ENCODE measurements around the gene TGM5. TPM values are rescaled to one million over a fixed set of nuclear protein-coding genes. Genes with fewer than 3 reads are reported as not detected.

TGM5 gene
- total RNA-seq, 1 experiment from 2014 or later = not detected

DNA sequence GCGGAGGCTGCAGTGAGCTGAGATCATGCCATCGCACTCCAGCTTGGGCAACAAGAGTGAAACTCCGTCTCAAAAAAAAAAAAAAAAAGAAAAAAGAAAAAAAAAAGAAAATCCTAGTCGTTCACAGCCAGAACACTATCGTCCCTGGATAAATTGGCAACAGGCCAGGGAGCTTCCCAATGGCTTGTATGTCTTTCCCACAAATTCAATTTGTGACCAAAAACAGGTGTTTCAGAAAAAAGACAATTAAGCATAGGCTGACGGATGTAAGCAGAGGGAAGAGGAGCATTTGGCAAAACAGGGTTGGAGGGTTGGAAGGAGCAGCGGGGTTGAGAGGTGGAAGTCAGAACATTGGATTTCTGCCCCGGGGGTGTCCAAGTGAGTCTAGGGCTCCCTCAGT is 54.4 kb downstream of the TGM5 start:
- H3K4me3 Mint-ChIP-seq = no peak overlapping the region
- H3K9me3 Mint-ChIP-seq = no peaks in the 10 kb centered on the region
- ATAC-seq (no peak), DNase-seq (ENCODE audit: low spot score) (no peak)
- no peaks in the 10 kb centered on the region for H3K27me3 Mint-ChIP-seq (ENCODE audit: low read depth)
- H3K36me3 Mint-ChIP-seq = no peaks in the 10 kb centered on the region
- TF ChIP-seq TP53 (CRISPR knock-in tag; IDR thresholded peaks at IDR 0.05) (no peak), JAZF1 (CRISPR knock-in tag; IDR thresholded peaks at IDR 0.05) (no peak), TEAD4 (CRISPR knock-in tag; IDR thresholded peaks at IDR 0.05) (no peak)
- TF ChIP-seq, protein P1, sequence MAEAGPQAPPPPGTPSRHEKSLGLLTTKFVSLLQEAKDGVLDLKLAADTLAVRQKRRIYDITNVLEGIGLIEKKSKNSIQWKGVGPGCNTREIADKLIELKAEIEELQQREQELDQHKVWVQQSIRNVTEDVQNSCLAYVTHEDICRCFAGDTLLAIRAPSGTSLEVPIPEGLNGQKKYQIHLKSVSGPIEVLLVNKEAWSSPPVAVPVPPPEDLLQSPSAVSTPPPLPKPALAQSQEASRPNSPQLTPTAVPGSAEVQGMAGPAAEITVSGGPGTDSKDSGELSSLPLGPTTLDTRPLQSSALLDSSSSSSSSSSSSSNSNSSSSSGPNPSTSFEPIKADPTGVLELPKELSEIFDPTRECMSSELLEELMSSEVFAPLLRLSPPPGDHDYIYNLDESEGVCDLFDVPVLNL (CRISPR knock-in tag; IDR thresholded peaks at IDR 0.05; ENCODE audit: borderline replicate concordance, low read depth) = no peak
- no peak overlapping the region for H3K27ac Mint-ChIP-seq
- H3K4me1 Mint-ChIP-seq = peaks cover 13% of the 10 kb centered on the region
- ChIA-PET CTCF (interaction anchor here (1.6 to 6.4 kb wide), 4 partner anchors 9 to 74 kb away, joined by 5 to 84 read pairs (median 24); no protein-coding TSS in a partner anchor), POLR2A (no interaction called here)

DNA sequence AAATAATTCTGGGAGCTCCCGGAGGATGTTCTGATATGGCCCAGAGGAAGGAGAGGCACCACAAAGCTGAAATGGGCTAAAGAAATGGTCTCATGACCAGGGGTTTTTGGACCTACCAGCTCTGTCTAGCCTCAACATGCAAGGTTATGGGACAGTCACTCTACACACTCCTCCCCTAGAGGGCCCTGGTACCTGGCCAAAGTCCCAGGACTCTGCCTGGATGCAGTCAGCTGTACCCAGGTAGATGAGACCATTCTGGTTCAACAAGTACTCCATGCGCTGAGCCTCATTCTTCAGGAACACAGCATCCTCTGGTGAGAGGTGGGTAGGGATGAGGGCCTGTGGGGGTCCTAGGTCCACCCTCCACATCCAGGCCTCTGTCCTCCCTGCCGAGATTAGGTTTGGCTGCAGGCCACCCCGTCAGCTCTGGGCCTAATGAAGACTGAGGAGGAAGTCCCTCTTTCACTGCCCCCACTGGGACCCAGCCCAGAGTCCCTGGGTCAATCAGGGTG is 55.4 kb downstream of the TGM5 start:
- peaks cover 13% of the 10 kb centered on the region for H3K4me1 Mint-ChIP-seq
- ChIA-PET CTCF (interaction anchor here (0.7 to 6.4 kb wide), 7 partner anchors 8 to 75 kb away, joined by 3 to 84 read pairs (median 5); no protein-coding TSS in a partner anchor), POLR2A (no interaction called here)
- ATAC-seq = no peak
- TF ChIP-seq ZNF138 (CRISPR knock-in tag; conservative IDR thresholded peaks at IDR 0.05) (no peak), ZNF317 (CRISPR knock-in tag; IDR thresholded peaks at IDR 0.05; ENCODE audit: borderline replicate concordance, low read depth) (no peak), ZBTB21 (CRISPR knock-in tag; IDR thresholded peaks at IDR 0.05; ENCODE audit: borderline replicate concordance) (no peak), CREM (CRISPR knock-in tag; IDR thresholded peaks at IDR 0.05) (no peak), SP1 (CRISPR knock-in tag; conservative IDR thresholded peaks at IDR 0.05) (no peak)
- TF ChIP-seq, protein P2, sequence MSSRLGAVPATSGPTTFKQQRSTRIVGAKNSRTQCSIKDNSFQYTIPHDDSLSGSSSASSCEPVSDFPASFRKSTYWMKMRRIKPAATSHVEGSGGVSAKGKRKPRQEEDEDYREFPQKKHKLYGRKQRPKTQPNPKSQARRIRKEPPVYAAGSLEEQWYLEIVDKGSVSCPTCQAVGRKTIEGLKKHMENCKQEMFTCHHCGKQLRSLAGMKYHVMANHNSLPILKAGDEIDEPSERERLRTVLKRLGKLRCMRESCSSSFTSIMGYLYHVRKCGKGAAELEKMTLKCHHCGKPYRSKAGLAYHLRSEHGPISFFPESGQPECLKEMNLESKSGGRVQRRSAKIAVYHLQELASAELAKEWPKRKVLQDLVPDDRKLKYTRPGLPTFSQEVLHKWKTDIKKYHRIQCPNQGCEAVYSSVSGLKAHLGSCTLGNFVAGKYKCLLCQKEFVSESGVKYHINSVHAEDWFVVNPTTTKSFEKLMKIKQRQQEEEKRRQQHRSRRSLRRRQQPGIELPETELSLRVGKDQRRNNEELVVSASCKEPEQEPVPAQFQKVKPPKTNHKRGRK (CRISPR knock-in tag; IDR thresholded peaks at IDR 0.05; ENCODE audit: borderline replicate concordance) = no peak
- TF ChIP-seq, protein P3, sequence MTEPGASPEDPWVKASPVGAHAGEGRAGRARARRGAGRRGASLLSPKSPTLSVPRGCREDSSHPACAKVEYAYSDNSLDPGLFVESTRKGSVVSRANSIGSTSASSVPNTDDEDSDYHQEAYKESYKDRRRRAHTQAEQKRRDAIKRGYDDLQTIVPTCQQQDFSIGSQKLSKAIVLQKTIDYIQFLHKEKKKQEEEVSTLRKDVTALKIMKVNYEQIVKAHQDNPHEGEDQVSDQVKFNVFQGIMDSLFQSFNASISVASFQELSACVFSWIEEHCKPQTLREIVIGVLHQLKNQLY (CRISPR knock-in tag; IDR thresholded peaks at IDR 0.05) = no peak
- TF ChIP-seq, protein P4, sequence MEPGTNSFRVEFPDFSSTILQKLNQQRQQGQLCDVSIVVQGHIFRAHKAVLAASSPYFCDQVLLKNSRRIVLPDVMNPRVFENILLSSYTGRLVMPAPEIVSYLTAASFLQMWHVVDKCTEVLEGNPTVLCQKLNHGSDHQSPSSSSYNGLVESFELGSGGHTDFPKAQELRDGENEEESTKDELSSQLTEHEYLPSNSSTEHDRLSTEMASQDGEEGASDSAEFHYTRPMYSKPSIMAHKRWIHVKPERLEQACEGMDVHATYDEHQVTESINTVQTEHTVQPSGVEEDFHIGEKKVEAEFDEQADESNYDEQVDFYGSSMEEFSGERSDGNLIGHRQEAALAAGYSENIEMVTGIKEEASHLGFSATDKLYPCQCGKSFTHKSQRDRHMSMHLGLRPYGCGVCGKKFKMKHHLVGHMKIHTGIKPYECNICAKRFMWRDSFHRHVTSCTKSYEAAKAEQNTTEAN (CRISPR knock-in tag; IDR thresholded peaks at IDR 0.05) = no peak
- H3K9me3 Mint-ChIP-seq = no peaks in the 10 kb centered on the region
- DNase-seq (ENCODE audit: low spot score) = no peak
- no peak overlapping the region for H3K4me3 Mint-ChIP-seq
- H3K36me3 Mint-ChIP-seq = no peaks in the 10 kb centered on the region
- H3K27me3 Mint-ChIP-seq (ENCODE audit: low read depth) = no peaks in the 10 kb centered on the region
- H3K27ac Mint-ChIP-seq = no peak overlapping the region

DNA sequence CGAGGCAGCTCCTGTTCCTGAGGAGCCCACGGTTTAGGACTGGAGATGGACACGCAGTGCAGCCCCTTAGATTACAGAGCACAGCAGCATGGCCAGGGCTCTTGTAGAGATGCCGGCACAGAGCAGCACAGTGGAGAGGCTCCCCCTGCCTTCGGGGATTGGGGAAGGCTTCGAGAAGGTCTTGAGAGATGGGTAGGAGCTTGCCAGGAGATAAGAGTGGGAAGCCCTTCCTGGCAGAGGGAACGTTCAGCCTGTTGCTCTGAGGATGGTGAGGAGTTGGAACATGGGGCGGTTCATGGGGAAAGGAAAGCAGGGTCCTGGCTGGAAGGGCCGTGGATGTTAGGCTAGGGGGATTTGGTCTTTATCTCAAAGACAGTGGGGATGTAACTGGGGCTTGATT is 55.9 kb downstream of the TGM5 start:
- Mint-ChIP-seq H3K4me1 (peaks cover 13% of the 10 kb centered on the region), H3K4me3 (no peak overlapping the region), H3K9me3 (no peaks in the 10 kb centered on the region), H3K27me3 (ENCODE audit: low read depth) (no peaks in the 10 kb centered on the region), H3K36me3 (no peaks in the 10 kb centered on the region), H3K27ac (no peak overlapping the region)
- ATAC-seq (no peak), DNase-seq (ENCODE audit: low spot score) (no peak)
- CTCF ChIA-PET = interaction anchor here (0.9 to 6.4 kb wide), 5 partner anchors 8 to 75 kb away, joined by 4 to 84 read pairs (median 5); no protein-coding TSS in a partner anchor
- POLR2A ChIA-PET = interaction anchor here (0.8 kb wide), 1 partner anchor 8 kb away, joined by 3 read pairs; no protein-coding TSS in a partner anchor
- TF ChIP-seq, protein P4 (CRISPR knock-in tag; IDR thresholded peaks at IDR 0.05) = no peak
- TF ChIP-seq FOXP1 (CRISPR knock-in tag; IDR thresholded peaks at IDR 0.05; ENCODE audit: borderline replicate concordance) = no peak
- TF ChIP-seq, protein P5, sequence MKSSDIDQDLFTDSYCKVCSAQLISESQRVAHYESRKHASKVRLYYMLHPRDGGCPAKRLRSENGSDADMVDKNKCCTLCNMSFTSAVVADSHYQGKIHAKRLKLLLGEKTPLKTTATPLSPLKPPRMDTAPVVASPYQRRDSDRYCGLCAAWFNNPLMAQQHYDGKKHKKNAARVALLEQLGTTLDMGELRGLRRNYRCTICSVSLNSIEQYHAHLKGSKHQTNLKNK (CRISPR knock-in tag; IDR thresholded peaks at IDR 0.05) = no peak
- TF ChIP-seq, protein P6, sequence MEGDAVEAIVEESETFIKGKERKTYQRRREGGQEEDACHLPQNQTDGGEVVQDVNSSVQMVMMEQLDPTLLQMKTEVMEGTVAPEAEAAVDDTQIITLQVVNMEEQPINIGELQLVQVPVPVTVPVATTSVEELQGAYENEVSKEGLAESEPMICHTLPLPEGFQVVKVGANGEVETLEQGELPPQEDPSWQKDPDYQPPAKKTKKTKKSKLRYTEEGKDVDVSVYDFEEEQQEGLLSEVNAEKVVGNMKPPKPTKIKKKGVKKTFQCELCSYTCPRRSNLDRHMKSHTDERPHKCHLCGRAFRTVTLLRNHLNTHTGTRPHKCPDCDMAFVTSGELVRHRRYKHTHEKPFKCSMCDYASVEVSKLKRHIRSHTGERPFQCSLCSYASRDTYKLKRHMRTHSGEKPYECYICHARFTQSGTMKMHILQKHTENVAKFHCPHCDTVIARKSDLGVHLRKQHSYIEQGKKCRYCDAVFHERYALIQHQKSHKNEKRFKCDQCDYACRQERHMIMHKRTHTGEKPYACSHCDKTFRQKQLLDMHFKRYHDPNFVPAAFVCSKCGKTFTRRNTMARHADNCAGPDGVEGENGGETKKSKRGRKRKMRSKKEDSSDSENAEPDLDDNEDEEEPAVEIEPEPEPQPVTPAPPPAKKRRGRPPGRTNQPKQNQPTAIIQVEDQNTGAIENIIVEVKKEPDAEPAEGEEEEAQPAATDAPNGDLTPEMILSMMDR (IDR thresholded peaks at IDR 0.05) = no peak
- no peak for TF ChIP-seq SP1 (CRISPR knock-in tag; conservative IDR thresholded peaks at IDR 0.05)
- no peak for TF ChIP-seq OVOL2 (CRISPR knock-in tag; IDR thresholded peaks at IDR 0.05; ENCODE audit: borderline replicate concordance)
- TF ChIP-seq, protein P7, sequence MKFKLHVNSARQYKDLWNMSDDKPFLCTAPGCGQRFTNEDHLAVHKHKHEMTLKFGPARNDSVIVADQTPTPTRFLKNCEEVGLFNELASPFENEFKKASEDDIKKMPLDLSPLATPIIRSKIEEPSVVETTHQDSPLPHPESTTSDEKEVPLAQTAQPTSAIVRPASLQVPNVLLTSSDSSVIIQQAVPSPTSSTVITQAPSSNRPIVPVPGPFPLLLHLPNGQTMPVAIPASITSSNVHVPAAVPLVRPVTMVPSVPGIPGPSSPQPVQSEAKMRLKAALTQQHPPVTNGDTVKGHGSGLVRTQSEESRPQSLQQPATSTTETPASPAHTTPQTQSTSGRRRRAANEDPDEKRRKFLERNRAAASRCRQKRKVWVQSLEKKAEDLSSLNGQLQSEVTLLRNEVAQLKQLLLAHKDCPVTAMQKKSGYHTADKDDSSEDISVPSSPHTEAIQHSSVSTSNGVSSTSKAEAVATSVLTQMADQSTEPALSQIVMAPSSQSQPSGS (CRISPR knock-in tag; IDR thresholded peaks at IDR 0.05; ENCODE audit: borderline replicate concordance, low read depth) = no peak
- TF ChIP-seq, protein P8, sequence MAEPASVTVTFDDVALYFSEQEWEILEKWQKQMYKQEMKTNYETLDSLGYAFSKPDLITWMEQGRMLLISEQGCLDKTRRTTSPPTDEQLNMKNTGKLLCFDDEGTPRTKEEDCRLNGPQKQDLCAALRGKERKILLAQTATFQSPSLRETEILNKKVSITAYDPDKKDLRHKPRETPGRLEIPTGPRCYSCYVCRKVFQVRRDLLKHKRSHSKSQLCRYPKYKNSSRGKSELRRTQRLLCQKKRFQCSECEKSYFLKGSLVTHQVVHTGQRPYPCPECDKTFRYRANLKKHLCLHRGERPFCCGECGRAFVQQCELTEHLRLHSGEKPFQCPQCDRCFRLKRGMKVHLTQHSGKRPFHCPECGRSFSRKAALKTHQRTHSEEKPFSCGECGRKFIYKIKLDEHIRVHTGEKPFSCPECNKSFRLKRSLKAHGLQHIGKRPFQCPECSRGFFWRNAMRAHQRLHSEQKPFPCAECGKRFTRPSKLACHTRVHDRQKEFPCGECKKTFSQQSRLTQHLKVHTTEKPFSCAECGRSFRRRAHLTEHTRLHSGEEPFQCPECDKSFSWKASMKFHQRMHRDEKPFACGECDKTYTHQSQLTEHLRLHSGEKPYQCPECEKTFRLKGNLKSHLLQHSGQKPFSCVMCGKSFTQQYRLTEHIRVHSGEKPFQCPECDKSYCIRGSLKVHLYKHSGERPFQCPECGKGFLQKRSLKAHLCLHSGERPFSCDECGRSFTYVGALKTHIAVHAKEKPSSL (CRISPR knock-in tag; conservative IDR thresholded peaks at IDR 0.05) = no peak
- no peak for TF ChIP-seq ZBTB21 (CRISPR knock-in tag; IDR thresholded peaks at IDR 0.05; ENCODE audit: borderline replicate concordance)

Data from WTC11 (cell line).